Panc1 (cell line): ENCODE data around the gene GJB4.

Experiments
- POLR2AphosphoS5 ChIP-seq: IDR thresholded peaks from 2 replicates; pipeline ENCODE4 v1.6.1; 2012; ENCODE audit warnings: mild to moderate bottlenecking, low read depth, low read length, moderate library complexity
- SIN3A ChIP-seq: IDR thresholded peaks from 2 replicates; pipeline ENCODE4 v1.6.1; 2012; ENCODE audit warnings: low read depth, mild to moderate bottlenecking, low read length, moderate library complexity, borderline replicate concordance; ENCODE audit not compliant: insufficient read depth
- TF ChIP-seq, protein P1 (sequence below): fragments of 450-650 bp; IDR thresholded peaks from 2 replicates; pipeline ENCODE4 v1.5.1; 2017; ENCODE audit warnings: mild to moderate bottlenecking

DNA sequence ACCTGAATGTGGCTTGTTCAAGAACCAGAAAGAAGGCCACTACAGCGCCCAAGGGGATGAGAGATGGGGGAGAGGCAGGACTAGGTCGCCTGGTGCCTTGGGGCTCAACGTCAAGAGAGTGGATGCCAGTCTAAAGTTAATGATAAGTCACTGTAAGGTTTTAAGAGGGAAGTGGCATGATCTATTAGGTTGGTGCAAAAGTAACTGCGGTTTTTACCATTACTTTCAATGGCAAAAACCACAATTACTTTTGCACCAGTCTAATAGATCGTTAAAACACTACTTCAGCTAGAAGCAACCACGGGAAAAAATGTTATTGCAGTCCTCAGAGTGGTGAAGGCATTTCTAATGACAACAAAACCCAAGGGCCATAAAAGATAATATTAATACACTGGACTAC, 18.8 kb downstream of the GJB4 start:
- no peak for TF ChIP-seq POLR2AphosphoS5
- TF ChIP-seq, protein P1, sequence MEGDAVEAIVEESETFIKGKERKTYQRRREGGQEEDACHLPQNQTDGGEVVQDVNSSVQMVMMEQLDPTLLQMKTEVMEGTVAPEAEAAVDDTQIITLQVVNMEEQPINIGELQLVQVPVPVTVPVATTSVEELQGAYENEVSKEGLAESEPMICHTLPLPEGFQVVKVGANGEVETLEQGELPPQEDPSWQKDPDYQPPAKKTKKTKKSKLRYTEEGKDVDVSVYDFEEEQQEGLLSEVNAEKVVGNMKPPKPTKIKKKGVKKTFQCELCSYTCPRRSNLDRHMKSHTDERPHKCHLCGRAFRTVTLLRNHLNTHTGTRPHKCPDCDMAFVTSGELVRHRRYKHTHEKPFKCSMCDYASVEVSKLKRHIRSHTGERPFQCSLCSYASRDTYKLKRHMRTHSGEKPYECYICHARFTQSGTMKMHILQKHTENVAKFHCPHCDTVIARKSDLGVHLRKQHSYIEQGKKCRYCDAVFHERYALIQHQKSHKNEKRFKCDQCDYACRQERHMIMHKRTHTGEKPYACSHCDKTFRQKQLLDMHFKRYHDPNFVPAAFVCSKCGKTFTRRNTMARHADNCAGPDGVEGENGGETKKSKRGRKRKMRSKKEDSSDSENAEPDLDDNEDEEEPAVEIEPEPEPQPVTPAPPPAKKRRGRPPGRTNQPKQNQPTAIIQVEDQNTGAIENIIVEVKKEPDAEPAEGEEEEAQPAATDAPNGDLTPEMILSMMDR: no peak
- TF ChIP-seq SIN3A: no peak
